ENCODE results near the gene CFAP210. TPM values are rescaled to one million over a fixed set of nuclear protein-coding genes. Genes with fewer than 3 reads are reported as not detected.
"Not testable (repeated sequence)": the region's sequence is repeated elsewhere in the genome, so short reads cannot be mapped to it uniquely, and the experiment has no call there.

CFAP210 gene
- total RNA-seq, 2 experiments from 2014 or later, result not detected

- Mint-ChIP-seq H3K27me3 (ENCODE audit: low read depth) (peaks cover 18% of the 10 kb centered on the region), H3K27ac (no peak overlapping the region), H3K4me3 (no peak overlapping the region), H3K36me3 (ENCODE audit: low read depth) (no peaks in the 10 kb centered on the region), H3K9me3 (ENCODE audit: insufficient read depth) (no peaks in the 10 kb centered on the region), H3K4me1 (ENCODE audit: low read depth) (no peaks in the 10 kb centered on the region)
- DNase-seq (no peak), ATAC-seq (no peak)
- POLR2A ChIA-PET, result no interaction called here
- CTCF ChIA-PET, result no interaction called here
These were observed 46.7 kb downstream of the CFAP210 start for GRCh38 chr2:169647496-169647895.

GRCh38 chr2:169644173-169644572, 50.0 kb downstream of the CFAP210 start:
- ATAC-seq (no peak), DNase-seq (no peak)
- Mint-ChIP-seq H3K9me3 (ENCODE audit: insufficient read depth) (no peaks in the 10 kb centered on the region), H3K4me3 (no peak overlapping the region), H3K27me3 (ENCODE audit: low read depth) (peaks cover 12% of the 10 kb centered on the region), H3K36me3 (ENCODE audit: low read depth) (peaks cover 2% of the 10 kb centered on the region), H3K4me1 (ENCODE audit: low read depth) (no peaks in the 10 kb centered on the region), H3K27ac (no peak overlapping the region)
- POLR2A ChIA-PET, result no interaction called here
- CTCF ChIA-PET, result interaction anchor here (1.2 to 1.8 kb wide), 2 partner anchors 10 to 31 kb away, joined by 3 to 7 read pairs; no protein-coding TSS in a partner anchor

DNA sequence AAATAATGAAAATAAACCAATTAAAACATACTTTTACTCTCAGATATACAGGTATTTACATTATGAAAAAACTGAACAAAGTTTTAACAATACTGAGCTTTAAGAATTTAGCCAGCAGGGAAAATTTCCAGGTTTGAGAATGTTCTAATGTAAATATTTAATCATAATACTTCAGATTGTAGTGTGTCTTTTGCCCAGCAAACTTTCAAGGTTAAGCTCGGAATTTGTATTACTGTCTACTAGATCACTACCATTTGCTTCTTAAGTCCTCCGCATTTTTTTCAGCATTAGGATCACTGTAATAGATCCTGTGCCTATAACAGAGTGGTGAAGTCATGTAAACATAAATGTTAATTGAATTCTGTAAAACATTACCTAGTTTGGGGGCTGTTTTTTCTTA, 52.7 kb downstream of the CFAP210 start:
- no peak overlapping the region for H3K27ac Mint-ChIP-seq
- H3K4me1 Mint-ChIP-seq (ENCODE audit: low read depth), result no peaks in the 10 kb centered on the region
- H3K27me3 Mint-ChIP-seq (ENCODE audit: low read depth), result peaks cover 5% of the 10 kb centered on the region
- peaks cover 2% of the 10 kb centered on the region for H3K36me3 Mint-ChIP-seq (ENCODE audit: low read depth)
- no peak overlapping the region for H3K4me3 Mint-ChIP-seq
- POLR2A ChIA-PET, result no interaction called here
- DNase-seq (no peak), ATAC-seq (no peak)
- CTCF ChIA-PET, result interaction anchor here (1.2 kb wide), 1 partner anchor 16 kb away, joined by 3 read pairs; no protein-coding TSS in a partner anchor
- no peaks in the 10 kb centered on the region for H3K9me3 Mint-ChIP-seq (ENCODE audit: insufficient read depth)

- no peaks in the 10 kb centered on the region for H3K9me3 Mint-ChIP-seq (ENCODE audit: insufficient read depth)
- CTCF ChIA-PET, result no interaction called here
- no peak for DNase-seq
- POLR2A ChIA-PET, result no interaction called here
- no peak overlapping the region for H3K4me3 Mint-ChIP-seq
- H3K4me1 Mint-ChIP-seq (ENCODE audit: low read depth), result no peaks in the 10 kb centered on the region
- peaks cover 2% of the 10 kb centered on the region for H3K36me3 Mint-ChIP-seq (ENCODE audit: low read depth)
- no peak for ATAC-seq
- no peak overlapping the region for H3K27ac Mint-ChIP-seq
- H3K27me3 Mint-ChIP-seq (ENCODE audit: low read depth), result peaks cover 5% of the 10 kb centered on the region
These were observed 54.1 kb downstream of the CFAP210 start for GRCh38 chr2:169640104-169640503.

- Mint-ChIP-seq H3K4me3 (no peak overlapping the region), H3K36me3 (ENCODE audit: low read depth) (peaks cover 7% of the 10 kb centered on the region), H3K4me1 (ENCODE audit: low read depth) (no peaks in the 10 kb centered on the region), H3K9me3 (ENCODE audit: insufficient read depth) (no peaks in the 10 kb centered on the region), H3K27me3 (ENCODE audit: low read depth) (no peaks in the 10 kb centered on the region), H3K27ac (no peak overlapping the region)
- POLR2A ChIA-PET, result no interaction called here
- ATAC-seq (no peak), DNase-seq (no peak)
- CTCF ChIA-PET, result no interaction called here
These were observed 56.6 kb downstream of the CFAP210 start for GRCh38 chr2:169637620-169638019.

DNA sequence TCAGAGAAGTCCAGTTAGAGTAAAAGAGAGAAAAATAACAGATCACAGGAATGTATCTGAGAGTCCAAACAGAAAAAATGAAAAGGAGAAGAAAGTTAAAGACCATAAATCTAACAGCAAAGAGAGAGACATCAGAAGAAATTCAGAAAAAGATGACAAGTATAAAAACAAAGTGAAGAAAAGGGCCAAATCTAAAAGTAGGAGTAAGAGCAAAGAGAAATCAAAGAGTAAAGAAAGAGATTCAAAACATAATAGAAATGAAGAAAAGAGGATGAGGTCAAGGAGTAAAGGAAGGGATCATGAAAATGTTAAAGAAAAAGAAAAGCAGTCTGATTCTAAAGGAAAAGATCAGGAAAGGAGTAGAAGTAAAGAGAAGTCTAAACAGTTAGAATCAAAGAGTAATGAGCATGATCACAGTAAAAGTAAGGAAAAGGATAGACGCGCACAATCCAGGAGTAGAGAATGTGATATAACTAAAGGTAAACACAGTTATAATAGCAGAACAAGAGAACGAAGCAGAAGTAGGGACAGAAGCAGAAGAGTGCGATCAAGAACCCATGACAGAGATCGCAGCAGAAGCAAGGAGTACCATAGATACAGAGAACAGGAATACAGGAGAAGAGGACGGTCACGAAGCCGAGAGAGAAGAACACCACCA, 57.6 kb downstream of the CFAP210 start:
- CTCF ChIA-PET, result no interaction called here
- Mint-ChIP-seq H3K27ac (no peak overlapping the region), H3K9me3 (ENCODE audit: insufficient read depth) (no peaks in the 10 kb centered on the region), H3K36me3 (ENCODE audit: low read depth) (peaks cover 9% of the 10 kb centered on the region), H3K27me3 (ENCODE audit: low read depth) (no peaks in the 10 kb centered on the region), H3K4me1 (ENCODE audit: low read depth) (no peaks in the 10 kb centered on the region), H3K4me3 (no peak overlapping the region)
- POLR2A ChIA-PET, result no interaction called here
- no peak for ATAC-seq
- no peak for DNase-seq

- Mint-ChIP-seq H3K4me3 (no peak overlapping the region), H3K9me3 (ENCODE audit: insufficient read depth) (no peaks in the 10 kb centered on the region), H3K4me1 (ENCODE audit: low read depth) (no peaks in the 10 kb centered on the region), H3K27me3 (ENCODE audit: low read depth) (no peaks in the 10 kb centered on the region), H3K36me3 (ENCODE audit: low read depth) (peaks cover 28% of the 10 kb centered on the region), H3K27ac (no peak overlapping the region)
- CTCF ChIA-PET, result no interaction called here
- POLR2A ChIA-PET, result no interaction called here
- DNase-seq (no peak), ATAC-seq (no peak)
These were observed 68.4 kb downstream of the CFAP210 start for GRCh38 chr2:169625781-169626180.

DNA sequence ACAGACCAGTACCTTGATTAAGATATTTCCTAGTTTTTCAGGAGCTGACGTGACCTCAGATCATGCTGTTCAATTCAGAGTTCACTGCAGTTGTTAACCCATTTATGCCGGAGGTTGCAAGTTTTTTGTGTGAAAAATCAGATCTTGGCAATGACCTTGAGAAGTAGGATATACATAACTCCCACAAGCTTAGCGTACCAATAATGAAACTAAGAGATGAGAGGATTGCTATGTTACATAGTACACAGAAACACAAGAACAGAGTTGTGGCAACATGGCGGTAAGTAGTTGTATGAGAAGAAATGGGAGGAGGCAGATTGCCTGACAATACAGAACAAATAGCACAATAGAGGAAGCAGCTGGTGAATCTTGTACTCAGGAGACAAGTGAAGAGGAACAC, 71.0 kb downstream of the CFAP210 start:
- POLR2A ChIA-PET, result interaction anchor here (0.6 kb wide), 1 partner anchor 180 kb away, joined by 4 read pairs; no protein-coding TSS in a partner anchor
- H3K9me3 Mint-ChIP-seq (ENCODE audit: insufficient read depth), result no peaks in the 10 kb centered on the region
- H3K4me1 Mint-ChIP-seq (ENCODE audit: low read depth), result peaks cover 6% of the 10 kb centered on the region
- H3K36me3 Mint-ChIP-seq (ENCODE audit: low read depth), result peaks cover 48% of the 10 kb centered on the region
- CTCF ChIA-PET, result no interaction called here
- no peak overlapping the region for H3K27ac Mint-ChIP-seq
- DNase-seq, result no peak
- H3K27me3 Mint-ChIP-seq (ENCODE audit: low read depth), result no peaks in the 10 kb centered on the region
- H3K4me3 Mint-ChIP-seq, result no peak overlapping the region
- no peak for ATAC-seq

- ChIA-PET POLR2A (no interaction called here), CTCF (no interaction called here)
- Mint-ChIP-seq H3K36me3 (ENCODE audit: low read depth) (peaks cover 70% of the 10 kb centered on the region), H3K9me3 (ENCODE audit: insufficient read depth) (no peaks in the 10 kb centered on the region), H3K4me1 (ENCODE audit: low read depth) (peaks cover 6% of the 10 kb centered on the region), H3K4me3 (no peak overlapping the region), H3K27me3 (ENCODE audit: low read depth) (no peaks in the 10 kb centered on the region), H3K27ac (no peak overlapping the region)
- no peak for DNase-seq
- ATAC-seq, result no peak
These were observed 73.7 kb downstream of the CFAP210 start for GRCh38 chr2:169620509-169620908.

DNA sequence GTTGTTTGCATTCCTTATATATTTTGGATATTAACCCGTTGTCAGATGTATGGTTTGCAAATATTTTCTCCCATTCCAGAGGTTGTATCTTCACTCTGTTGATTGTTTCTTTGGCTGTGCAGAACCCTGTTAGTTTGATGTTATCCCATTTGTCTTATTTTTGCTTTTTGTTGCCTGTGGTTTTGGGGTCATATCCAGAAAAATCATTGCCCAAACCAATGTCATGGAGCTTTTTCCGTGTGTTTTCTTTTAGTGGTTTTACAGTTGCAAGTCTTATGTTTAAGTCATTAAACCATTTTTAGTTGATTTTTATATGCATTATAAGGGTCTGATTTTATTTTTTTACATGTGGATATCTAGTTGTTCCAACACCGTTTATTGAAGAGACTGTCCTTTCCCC, 74.3 kb downstream of the CFAP210 start:
- H3K9me3 Mint-ChIP-seq (ENCODE audit: insufficient read depth), result no peaks in the 10 kb centered on the region
- H3K27me3 Mint-ChIP-seq (ENCODE audit: low read depth), result no peaks in the 10 kb centered on the region
- ChIA-PET POLR2A (no interaction called here), CTCF (no interaction called here)
- no peak overlapping the region for H3K4me3 Mint-ChIP-seq
- peaks cover 6% of the 10 kb centered on the region for H3K4me1 Mint-ChIP-seq (ENCODE audit: low read depth)
- H3K36me3 Mint-ChIP-seq (ENCODE audit: low read depth), result peaks cover 71% of the 10 kb centered on the region
- no peak overlapping the region for H3K27ac Mint-ChIP-seq
- DNase-seq, result no peak
- no peak for ATAC-seq

GRCh38 chr2:169615982-169616381, 78.2 kb downstream of the CFAP210 start:
- H3K27me3 Mint-ChIP-seq (ENCODE audit: low read depth); H3K27ac Mint-ChIP-seq; H3K9me3 Mint-ChIP-seq (ENCODE audit: insufficient read depth); H3K4me1 Mint-ChIP-seq (ENCODE audit: low read depth); ATAC-seq; CTCF ChIA-PET; POLR2A ChIA-PET; DNase-seq; H3K4me3 Mint-ChIP-seq: not testable (repeated sequence)
- H3K36me3 Mint-ChIP-seq (ENCODE audit: low read depth), result peaks cover 79% of the 10 kb centered on the region

- POLR2A ChIA-PET, result no interaction called here
- Mint-ChIP-seq H3K27me3 (ENCODE audit: low read depth) (no peaks in the 10 kb centered on the region), H3K9me3 (ENCODE audit: insufficient read depth) (no peaks in the 10 kb centered on the region), H3K27ac (no peak overlapping the region), H3K4me3 (no peak overlapping the region), H3K36me3 (ENCODE audit: low read depth) (peaks cover 81% of the 10 kb centered on the region), H3K4me1 (ENCODE audit: low read depth) (peaks cover 2% of the 10 kb centered on the region)
- ATAC-seq, result no peak
- no peak for DNase-seq
- CTCF ChIA-PET, result no interaction called here
These were observed 80.3 kb downstream of the CFAP210 start for GRCh38 chr2:169613876-169614275.

DNA sequence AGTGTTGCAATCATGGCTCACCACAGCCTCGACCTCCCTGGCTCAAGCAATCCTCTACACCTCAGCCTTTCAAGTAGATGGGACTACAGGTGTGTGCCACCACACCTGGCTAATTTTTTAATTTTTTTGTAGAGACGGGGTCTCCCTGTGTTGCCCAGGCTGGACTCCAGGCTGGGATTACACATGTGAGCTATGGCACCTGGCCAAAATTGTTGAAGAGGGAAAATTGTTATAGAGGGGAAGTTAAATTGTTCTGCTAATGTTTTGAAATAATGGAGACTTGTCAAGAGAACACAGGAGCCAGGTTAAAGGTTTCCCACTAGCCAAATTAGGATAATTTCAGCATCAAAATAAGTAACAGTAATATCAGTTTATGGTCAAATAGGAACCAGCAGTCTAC, 84.9 kb downstream of the CFAP210 start:
- CTCF ChIA-PET, result no interaction called here
- no peak overlapping the region for H3K27ac Mint-ChIP-seq

More for the DNA sequence above, 84.9 kb downstream of the CFAP210 start:
- DNase-seq (no peak), ATAC-seq (no peak)
- H3K4me1 Mint-ChIP-seq (ENCODE audit: low read depth), result no peaks in the 10 kb centered on the region
- H3K4me3 Mint-ChIP-seq, result no peak overlapping the region
- POLR2A ChIA-PET, result no interaction called here
- no peaks in the 10 kb centered on the region for H3K9me3 Mint-ChIP-seq (ENCODE audit: insufficient read depth)
- H3K27me3 Mint-ChIP-seq (ENCODE audit: low read depth), result no peaks in the 10 kb centered on the region
- peaks cover 57% of the 10 kb centered on the region for H3K36me3 Mint-ChIP-seq (ENCODE audit: low read depth)

All from activated CD8-positive, alpha-beta T cell treated with anti-CD3 and anti-CD28 coated beads, Interleukin-2, amount 10 ng/mL, durations not matched to agents 7 days and 5 days (primary cell).